Adrenal gland (tissue), 12 donors: ENCODE results near the gene NPSR1. TPM values are rescaled to one million over a fixed set of nuclear protein-coding genes. Genes with fewer than 3 reads are reported as not detected.
A peak's percentile ranks its signal among the peaks of the same experiment; 100 is the strongest.

Experiments
- DNase-seq, 7 donors: peaks; one replicate each; pipeline ENCODE4 v3.0.0-alpha.2; 2019 to 2020
- H3K27ac ChIP-seq, 5 donors: fragments of 200-600 bp; sonication (generic) in 4 of 5; 1 replicate in 3 of 5; 2 replicates in 2 of 5; pipeline versions ENCODE4 v1.5.1 to v1.8.0; 2016 to 2020; ENCODE audit warnings: mild to moderate bottlenecking in 1 of 5
- H3K27me3 ChIP-seq: fragments of 200-600 bp; 2 replicates; pipeline ENCODE4 v1.8.0; 2021
- H3K36me3 ChIP-seq, 2 donors: fragments of 200-600 bp; replicated peaks in 1 of 2; 1 replicate in 1 of 2; 2 replicates in 1 of 2; pipeline versions ENCODE4 v1.5.1 to v1.8.0; 2018 to 2022
- H3K4me1 ChIP-seq, 2 donors: fragments of 200-600 bp; replicated peaks in 1 of 2; 1 replicate in 1 of 2; 2 replicates in 1 of 2; pipeline versions ENCODE4 v1.5.1 to v1.8.0; 2018 to 2021
- H3K4me3 ChIP-seq, 4 donors: fragments of 200-600 bp; sonication (generic) in 3 of 4; one replicate each; pipeline ENCODE4 v1.5.1; 2016 to 2018
- H3K9me3 ChIP-seq, 3 donors: fragments of 200-600 bp; sonication (generic) in 1 of 3; replicated peaks in 1 of 3; 1 replicate in 2 of 3; 2 replicates in 1 of 3; pipeline versions ENCODE4 v1.5.1 to v1.8.0; 2016 to 2021
- POLR2A ChIP-seq, 2 donors: fragments of 450-650 bp; IDR thresholded peaks; one replicate each; pipeline ENCODE4 v1.6.1; 2017; ENCODE audit warnings: antibody characterized with exemption in 2 of 2, mild to moderate bottlenecking in 2 of 2, moderate library complexity in 1 of 2
- WGBS, 4 donors: extraction: QIAGEN DNeasy Blood & Tissue Kit in 2 of 4; methylation state at CpG; one replicate each; pipeline versions ENCODE4 v1.1.5 to v1.1.7; 2013 to 2017; 5-methylcytosine and 5-hydroxymethylcytosine counted together
- intact Hi-C, 2 donors: fragments of 100-400 bp; cut with DNase I; formaldehyde crosslinking; loops; one replicate each; pipeline versions ENCODE4 v1.14.1 to v1.15.0; 2022 to 2023
- polyA plus RNA-seq, 3 donors: library from polyadenylated mRNA; stranded (reverse); fragments of 200-250 nt in 2 of 3; fragments of 350-450 nt in 1 of 3; fragmentation: Illumina TruSeq in 1 of 3; extraction: RNeasy Lipid Tissue Mini Kit (QIAGEN cat#74804) in 1 of 3; gene quantifications; one replicate each; pipeline ENCODE4 v1.2.3, GENCODE V29; 2013 to 2014
- total RNA-seq, 9 donors: library from RNA; depleted of rRNA in 4 of 9; stranded (reverse); fragments of >200 nt in 4 of 9; fragments of 120-200 nt in 1 of 9; fragmentation: NEBNext Ultra II Directional in 1 of 9; extraction: Animal tissue kit (Norgen Biotek cat#: 25700) in 1 of 9; gene quantifications; one replicate each; pipeline versions ENCODE4 v1.1.0 to v1.2.4, GENCODE V29; 2013 to 2023
- TF ChIP-seq, protein P1 (sequence below), 6 experiments: fragments of 450-650 bp in 4 of 6; fragments of 200-600 bp in 2 of 6; sonication (generic) in 1 of 6; IDR thresholded peaks; 1 replicate in 5 of 6; 2 replicates in 1 of 6; pipeline versions ENCODE4 v1.5.1 to v1.8.0; 2016 to 2021; ENCODE audit warnings: antibody characterized with exemption in 6 of 6, mild to moderate bottlenecking in 2 of 6, moderate library complexity in 1 of 6
- donor health status: healthy with polysubstance abuse.
- donor health status: Bipolar disorder and iron deficiency.
- donor health status: DM: yes; HTN: yes; CAD: no.
- donor health status: DM: no; HTN: no; CAD: no.
- donor health status: DM: no; HTN: no; CAD: no.
- donor health status: DM: yes; HTN: yes; CAD: no.

NPSR1 gene
- total and polyA plus RNA-seq, 12 donors: not detected

DNA sequence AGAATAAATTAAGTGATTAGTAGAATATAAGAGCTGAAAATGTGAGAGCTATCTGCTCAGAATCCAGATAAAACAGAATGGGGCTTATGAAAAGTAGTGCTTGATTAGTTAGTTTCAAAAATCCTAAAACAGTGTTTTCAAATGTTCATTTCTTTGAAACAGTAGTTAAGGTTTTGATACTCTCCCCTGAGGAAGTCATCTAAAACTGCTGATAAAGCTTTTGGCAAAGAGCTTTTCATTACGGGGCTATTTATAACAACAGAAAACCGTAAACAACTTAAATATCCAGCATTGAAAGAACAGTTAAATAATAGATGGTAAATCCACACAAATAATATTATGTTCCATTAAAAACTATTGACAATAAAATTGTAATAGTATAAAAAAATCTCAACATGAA, 77.5 kb downstream of the NPSR1 start:
- 18 to 23% (median 22%) methylated on average over 2 of the region's 2 CpGs for WGBS, 4 donors
- no peaks in the 10 kb centered on the region for H3K9me3 ChIP-seq
- no peak for DNase-seq

DNA sequence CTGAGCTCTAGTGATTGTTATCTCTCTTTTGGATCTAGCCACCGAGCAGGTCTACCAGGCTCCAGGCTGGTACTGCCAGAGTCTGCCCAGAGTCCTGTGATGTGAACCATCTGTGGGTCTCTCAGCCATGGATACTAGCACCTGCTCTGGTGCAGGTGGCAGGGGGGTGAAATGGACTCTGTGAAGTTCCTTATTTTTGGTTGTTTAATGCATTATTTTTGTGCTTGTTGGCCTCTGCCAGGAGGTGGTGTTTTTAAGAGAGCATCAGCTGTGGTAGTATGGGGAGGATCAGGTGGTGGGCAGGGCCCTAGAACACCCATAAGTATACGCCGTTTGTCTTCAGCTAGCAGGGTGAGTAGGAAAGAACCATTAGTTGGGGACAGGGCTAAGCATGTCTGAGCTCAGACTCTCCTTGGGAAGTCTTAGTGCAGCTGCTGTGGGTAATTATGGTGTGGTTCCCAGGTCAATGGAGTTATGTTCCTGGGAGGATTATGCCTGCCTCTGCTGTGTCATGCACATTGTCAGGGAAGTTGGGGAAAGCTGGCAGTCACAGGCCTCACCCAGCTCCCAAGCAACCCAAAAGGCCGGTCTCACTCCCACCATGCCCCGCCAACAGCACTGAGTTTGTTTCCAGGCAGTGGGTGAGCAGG, 81.8 kb downstream of the NPSR1 start:
- Histone ChIP-seq H3K27me3 (no peaks in the 10 kb centered on the region), H3K27ac (no peak overlapping the region), H3K4me3 (no peak overlapping the region), H3K9me3 (no peaks in the 10 kb centered on the region), H3K4me1 (no peaks in the 10 kb centered on the region), H3K36me3 (no peaks in the 10 kb centered on the region)
- intact Hi-C loops: no loop called here
- 76 to 90% (median 85%) methylated on average over 3 to 5 of the region's 5 CpGs for WGBS, 4 donors
- DNase-seq: no peak
- no peak for TF ChIP-seq POLR2A (IDR thresholded peaks at IDR 0.05)
- TF ChIP-seq, protein P1, sequence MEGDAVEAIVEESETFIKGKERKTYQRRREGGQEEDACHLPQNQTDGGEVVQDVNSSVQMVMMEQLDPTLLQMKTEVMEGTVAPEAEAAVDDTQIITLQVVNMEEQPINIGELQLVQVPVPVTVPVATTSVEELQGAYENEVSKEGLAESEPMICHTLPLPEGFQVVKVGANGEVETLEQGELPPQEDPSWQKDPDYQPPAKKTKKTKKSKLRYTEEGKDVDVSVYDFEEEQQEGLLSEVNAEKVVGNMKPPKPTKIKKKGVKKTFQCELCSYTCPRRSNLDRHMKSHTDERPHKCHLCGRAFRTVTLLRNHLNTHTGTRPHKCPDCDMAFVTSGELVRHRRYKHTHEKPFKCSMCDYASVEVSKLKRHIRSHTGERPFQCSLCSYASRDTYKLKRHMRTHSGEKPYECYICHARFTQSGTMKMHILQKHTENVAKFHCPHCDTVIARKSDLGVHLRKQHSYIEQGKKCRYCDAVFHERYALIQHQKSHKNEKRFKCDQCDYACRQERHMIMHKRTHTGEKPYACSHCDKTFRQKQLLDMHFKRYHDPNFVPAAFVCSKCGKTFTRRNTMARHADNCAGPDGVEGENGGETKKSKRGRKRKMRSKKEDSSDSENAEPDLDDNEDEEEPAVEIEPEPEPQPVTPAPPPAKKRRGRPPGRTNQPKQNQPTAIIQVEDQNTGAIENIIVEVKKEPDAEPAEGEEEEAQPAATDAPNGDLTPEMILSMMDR (IDR thresholded peaks at IDR 0.05): no peak

More for the DNA sequence above, 77.5 kb downstream of the NPSR1 start:
- H3K4me1 ChIP-seq: no peaks in the 10 kb centered on the region
- no peak overlapping the region for H3K27ac ChIP-seq
- TF ChIP-seq POLR2A (IDR thresholded peaks at IDR 0.05): no peak
- TF ChIP-seq, protein P1 (IDR thresholded peaks at IDR 0.05): no peak
- no peaks in the 10 kb centered on the region for H3K27me3 ChIP-seq
- no peaks in the 10 kb centered on the region for H3K36me3 ChIP-seq
- no peak overlapping the region for H3K4me3 ChIP-seq
- intact Hi-C loops: no loop called here

DNA sequence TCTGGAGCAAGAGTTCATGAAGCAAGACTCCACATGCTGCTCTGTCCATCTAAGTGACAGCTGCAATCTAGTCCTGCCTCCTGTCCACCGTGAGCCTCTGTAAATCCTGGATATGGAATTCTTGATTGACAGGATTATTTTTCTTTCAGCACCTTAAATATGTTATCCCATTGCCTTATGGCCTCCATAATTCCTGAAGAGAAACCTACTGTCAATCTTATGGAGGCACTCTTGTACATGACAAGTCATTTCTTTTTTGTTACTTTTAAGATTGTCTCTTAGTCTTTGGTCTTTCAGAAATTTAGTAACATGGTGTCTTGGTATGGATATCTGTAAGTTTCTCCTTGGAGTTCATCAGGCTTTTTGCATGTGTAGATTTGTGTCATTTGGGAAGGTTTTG, 82.8 kb downstream of the NPSR1 start:
- H3K4me3 ChIP-seq: no peak overlapping the region
- no peak for TF ChIP-seq POLR2A (IDR thresholded peaks at IDR 0.05)
- TF ChIP-seq, protein P1 (IDR thresholded peaks at IDR 0.05): no peak
- H3K9me3 ChIP-seq: no peaks in the 10 kb centered on the region
- H3K27me3 ChIP-seq: no peaks in the 10 kb centered on the region
- H3K4me1 ChIP-seq: no peaks in the 10 kb centered on the region
- intact Hi-C loops: no loop called here
- H3K27ac ChIP-seq: no peak overlapping the region
- DNase-seq: no peak
- H3K36me3 ChIP-seq: no peaks in the 10 kb centered on the region
- 64 to 90% (median 72%) methylated on average over 1 of the region's 1 CpG for WGBS, 4 donors

- peaks cover 12 to 17% of the 10 kb centered on the region in 2 donors for H3K4me1 ChIP-seq
- no peak overlapping the region for H3K4me3 ChIP-seq
- intact Hi-C loops: no loop called here
- no peaks in the 10 kb centered on the region for H3K36me3 ChIP-seq
- no peaks in the 10 kb centered on the region for H3K9me3 ChIP-seq
- 78 to 85% (median 79%) methylated on average over 7 to 8 of the region's 8 CpGs for WGBS, 4 donors
- TF ChIP-seq POLR2A (IDR thresholded peaks at IDR 0.05): no peak
- TF ChIP-seq, protein P1 (IDR thresholded peaks at IDR 0.05): no peak
- H3K27me3 ChIP-seq: no peaks in the 10 kb centered on the region
- DNase-seq: no peak
- H3K27ac ChIP-seq: peak overlapping the region in 3 of 5 donors; percentile 76 to 92 (median 77)
Measured at GRCh38 chr7:34747176-34747781, 89.3 kb downstream of the NPSR1 start.
